Hematopoietic multipotent progenitor cell treated with erythropoietin and hydrocortisone succinate and interleukin-3 and kit ligand, for 4 days (in vitro differentiated cells): ENCODE results near the gene CD151.

Experiments used
- DNase-seq: peaks from one replicate; pipeline ENCODE4 v3.0.0-alpha.2; 2015

The CD151 gene

DNA sequence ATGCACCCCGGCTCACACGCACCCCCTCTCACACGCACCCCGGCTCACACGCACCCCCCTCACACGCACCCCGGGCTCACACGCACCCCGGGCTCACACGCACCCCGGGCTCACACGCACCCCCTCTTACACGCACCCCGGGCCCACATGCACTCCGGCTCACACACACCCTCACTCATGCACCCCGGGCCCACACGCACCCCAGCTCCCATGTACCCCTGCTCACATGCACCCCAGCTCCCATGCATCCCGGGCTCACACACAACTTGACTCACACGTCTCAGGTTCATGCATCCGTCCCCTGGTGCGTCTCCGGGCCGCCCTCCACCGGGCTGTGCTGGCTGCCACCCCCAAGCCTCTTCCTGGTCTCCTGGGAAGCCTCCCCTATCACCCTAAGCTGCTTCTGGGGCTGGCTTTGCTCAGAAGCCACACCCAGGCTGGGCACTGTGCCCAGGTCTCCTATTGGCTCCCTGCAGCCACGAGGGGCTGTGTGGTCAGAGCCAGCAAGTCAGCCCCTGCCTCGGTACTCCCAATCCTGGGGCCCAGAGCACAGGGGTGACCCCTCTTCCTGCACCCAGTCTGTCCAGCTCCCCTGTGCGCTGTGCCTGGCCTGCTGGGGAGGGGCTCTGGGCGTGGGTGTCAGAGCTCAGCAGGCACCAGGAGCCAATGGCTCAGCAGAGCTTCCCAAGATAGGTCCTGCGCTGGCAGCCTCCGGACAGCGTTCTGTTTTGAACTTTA, 26.8 kb downstream of the CD151 start:
- peak; percentile 96 for DNase-seq

DNA sequence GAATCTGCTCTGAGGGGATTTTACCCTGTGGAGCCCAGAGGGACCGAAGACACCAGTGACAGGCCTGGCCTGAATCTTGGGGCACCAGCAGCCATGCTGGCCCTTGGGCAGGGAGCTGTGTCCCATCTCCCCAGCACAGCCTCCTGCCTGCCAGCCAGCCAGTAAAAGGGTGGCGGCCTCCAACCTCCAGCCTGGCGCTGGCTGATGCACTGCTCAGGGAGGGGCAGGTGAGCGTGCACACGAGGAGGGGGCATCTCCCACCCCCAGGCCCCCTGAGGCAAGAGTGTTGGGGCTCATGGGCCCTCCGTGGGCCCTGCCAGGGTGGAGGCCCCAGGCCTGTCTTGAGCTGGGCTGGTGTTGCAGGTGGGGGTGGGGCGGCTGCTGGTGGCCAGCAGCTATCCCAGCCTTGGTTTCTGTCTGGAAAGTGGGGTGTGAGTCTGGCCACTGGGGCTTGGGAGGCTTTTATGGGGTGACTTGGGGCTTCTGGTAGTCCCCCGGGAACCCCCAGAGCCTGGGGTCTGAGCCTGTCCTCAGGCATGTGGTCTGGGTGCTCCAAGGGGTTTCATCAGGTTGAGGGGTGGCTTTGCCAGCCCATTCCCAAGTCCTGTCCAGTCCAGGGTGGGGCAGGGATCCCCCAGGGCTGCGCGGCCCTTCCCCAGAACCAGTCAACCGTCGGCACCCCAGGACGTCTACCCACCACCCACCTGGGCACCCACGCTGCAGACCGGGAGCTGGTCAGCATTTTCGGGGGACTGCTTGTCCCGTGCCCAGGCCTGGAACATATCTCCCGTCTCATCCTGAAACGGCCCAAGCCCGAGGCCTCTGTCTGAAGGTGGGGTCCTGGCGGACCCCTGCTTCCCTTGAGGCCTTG, 27.7 kb downstream of the CD151 start:
- no peak for DNase-seq

- no peak for DNase-seq
Observed at GRCh38 chr11:861105-861479, 28.3 kb downstream of the CD151 start.

GRCh38 chr11:862081-862661, 29.4 kb downstream of the CD151 start:
- DNase-seq: peak; percentile 81

GRCh38 chr11:862696-863022, 29.9 kb downstream of the CD151 start:
- no peak for DNase-seq

GRCh38 chr11:863023-863909, 30.5 kb downstream of the CD151 start:
- DNase-seq: no peak

DNA sequence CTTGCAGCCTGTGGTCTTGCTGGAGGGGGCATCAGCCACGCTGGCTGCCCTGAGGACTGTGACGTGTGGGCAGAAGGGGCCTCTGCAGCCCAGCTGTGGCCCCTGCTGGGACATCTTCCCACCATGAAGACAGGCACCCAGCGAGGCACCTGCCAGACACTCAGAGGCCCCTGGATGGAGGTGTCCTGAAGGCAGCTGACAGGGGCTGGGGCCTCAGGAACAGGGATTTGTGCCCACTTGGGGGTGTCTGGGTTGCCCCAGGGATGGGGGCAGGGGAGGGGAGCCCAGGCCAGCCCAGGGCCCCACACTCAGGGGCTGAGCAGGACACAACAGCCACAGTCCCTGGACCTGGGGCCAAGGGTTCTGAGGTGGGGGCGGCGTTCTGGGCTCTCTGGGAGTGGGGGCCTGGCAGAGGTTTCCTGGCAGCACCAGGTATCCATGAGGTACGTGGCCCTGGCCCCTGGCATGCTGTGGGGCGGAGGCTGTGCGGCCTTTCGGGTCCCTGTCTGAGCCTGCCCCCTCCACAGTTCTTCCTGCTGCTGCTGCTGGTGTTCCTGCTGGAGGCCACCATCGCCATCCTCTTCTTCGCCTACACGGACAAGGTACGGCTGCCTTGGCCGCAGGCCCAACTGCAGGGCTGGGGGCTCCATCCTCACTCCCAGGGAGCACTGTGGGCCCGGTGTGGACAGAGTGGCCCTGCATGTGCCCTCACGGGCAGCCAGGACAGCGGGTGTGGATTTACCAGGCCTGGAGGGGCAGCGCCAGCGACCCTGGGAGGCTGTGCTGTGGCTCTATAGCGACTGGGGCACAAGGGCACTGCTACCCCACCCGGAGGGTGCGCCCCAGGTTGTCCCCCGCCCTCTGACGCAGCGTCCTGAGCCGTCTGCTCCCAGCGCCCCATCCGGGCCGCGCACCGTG, 31.4 kb downstream of the CD151 start:
- no peak for DNase-seq

DNA sequence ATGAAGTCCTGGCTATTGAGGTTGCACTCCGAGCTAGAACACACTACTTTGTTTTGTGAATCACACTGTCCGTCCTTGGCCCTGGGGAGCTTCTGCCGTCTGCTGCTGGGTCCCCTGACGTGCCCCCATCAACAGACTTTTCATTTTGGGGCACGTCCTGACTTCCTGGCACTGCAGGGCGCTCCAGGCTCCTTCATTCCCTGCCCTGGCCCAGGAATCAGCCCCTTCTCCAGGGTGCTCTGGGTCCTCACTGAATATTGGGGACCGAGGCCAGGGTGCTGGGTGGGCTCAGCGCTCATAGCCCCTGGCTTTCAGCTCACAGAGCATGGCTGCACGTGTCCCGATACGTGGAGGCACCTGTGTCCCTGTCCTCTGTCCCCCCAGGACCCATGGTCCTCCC, 32.1 kb downstream of the CD151 start:
- no peak for DNase-seq

GRCh38 chr11:865462-866430, 33.0 kb downstream of the CD151 start:
- DNase-seq: no peak

DNA sequence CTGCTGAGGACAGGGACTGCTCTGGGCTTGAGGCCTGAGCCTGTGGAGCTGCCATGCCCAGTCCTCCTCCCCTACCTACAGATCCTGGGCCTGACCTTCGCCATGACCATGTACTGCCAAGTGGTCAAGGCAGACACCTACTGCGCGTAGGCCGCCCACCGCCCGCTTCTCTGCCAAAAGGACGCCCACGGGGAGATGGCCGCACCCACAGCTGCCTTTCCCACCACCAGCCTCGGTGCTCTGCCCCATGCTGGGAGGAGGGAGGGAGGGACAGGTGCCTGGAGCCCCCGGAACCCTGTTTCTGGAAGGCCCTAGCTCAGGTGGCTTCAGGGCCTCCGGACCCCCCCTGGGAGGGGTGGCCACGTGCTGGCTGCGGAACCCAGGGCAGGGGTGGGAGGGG, 33.7 kb downstream of the CD151 start:
- DNase-seq: no peak

DNA sequence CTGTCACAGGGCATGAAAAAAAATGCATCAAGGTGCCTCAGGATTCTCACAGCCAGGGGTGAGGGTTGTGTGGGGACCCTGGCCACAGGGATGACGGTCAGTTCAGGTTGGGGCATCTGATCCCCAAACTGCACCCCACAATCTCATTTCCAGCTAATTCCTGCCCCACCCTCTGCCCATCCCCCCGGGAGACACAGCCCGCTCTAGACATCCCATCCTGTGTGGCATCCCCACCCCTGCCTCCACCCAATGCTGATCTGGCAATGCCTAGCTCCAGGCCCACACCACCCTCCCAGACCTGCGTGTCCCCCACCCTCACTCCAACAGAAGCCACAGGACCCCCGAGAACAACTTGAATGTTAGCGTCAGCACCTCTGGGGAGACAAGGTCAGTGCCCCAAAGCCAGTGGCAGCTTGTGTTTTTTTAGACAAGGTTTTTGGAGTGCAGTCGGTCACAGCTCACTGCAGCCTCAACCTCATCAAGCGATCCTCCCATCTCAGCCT, 35.2 kb downstream of the CD151 start:
- no peak for DNase-seq

- DNase-seq: no peak
Observed at GRCh38 chr11:868394-868793, 35.6 kb downstream of the CD151 start.

DNA sequence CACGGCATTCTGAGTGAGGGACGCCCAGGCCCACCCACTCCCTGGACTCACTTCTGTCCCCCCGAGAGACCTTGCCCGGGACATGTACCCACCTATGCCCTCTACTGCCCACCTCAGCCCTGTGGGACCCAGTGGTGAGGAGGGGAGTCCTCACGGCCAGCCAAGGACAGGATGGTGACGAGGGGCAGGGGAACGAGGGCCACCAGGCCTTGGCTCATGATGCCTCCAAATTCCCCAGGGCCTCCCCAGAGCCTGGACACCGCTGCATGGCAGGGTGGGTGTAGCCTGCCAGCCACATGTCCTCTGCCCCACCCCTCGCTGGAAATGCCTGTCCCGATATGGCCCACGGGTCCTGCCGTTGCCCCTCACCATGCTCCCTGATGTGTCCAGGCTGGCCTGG, 36.0 kb downstream of the CD151 start:
- no peak for DNase-seq

- DNase-seq: no peak
Observed at GRCh38 chr11:869399-870126, 36.8 kb downstream of the CD151 start.

- no peak for DNase-seq
Observed at GRCh38 chr11:870127-870413, 37.3 kb downstream of the CD151 start.

DNA sequence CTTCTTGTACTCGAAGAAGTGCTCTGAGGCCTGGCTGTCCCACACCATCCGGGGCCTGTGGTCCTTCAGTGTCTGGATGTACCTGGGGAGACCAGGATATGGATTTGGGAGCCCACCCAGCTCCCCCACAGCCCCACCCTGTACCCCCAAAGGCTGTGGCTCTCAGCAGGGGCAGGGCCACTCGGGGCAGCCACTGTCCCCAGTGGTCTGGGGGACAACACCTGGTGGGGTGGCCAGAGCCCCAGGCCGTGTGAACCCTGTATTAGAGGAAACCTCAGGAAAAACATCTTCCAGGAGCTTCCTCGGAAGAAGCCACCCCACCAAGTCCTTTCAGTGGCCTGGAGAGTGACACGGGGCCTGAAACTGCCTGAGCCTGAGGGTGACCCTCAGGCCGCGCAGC, 37.7 kb downstream of the CD151 start:
- DNase-seq: no peak

GRCh38 chr11:871472-871871, 38.7 kb downstream of the CD151 start:
- no peak for DNase-seq

GRCh38 chr11:872799-873198, 40.0 kb downstream of the CD151 start:
- DNase-seq: no peak

DNA sequence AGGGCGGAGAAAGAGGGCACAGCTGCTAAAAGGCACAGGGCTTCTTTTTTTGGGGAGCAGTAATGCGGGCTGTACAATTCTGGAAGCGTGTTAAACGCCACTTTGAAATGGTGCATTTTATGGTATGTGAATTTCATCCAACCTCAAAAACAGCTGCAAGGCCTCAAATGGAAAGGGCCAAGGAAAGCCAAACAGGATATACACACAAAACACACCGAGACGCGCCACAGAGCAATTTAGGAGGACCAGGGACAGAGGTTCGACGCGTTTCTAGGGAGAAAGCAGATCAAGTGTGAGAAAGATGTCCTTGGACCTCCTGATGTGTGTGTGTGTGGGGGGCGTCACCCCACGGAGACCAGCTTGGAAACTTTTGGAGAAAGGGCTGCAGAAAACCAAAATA, 41.0 kb downstream of the CD151 start:
- DNase-seq: no peak

DNA sequence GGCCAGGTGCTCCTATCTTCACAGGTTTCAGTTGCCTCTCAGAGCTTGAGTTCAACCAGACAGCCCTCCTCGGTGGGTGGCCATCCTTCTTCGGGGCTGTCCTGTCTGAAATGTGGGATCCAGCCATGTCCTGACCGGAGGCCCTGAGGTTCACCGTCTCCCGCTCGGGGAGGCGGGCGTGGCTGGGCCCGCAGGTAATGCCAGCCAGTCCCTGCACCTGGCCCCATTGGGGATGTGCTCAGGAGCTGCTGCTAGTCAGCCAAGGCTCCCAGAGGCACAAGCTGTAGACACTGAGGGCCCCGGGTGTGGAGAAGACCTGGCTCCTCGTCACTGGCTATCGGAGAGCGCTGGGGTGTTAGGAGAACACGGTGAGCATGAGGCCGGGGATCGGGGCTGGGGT, 42.5 kb downstream of the CD151 start:
- no peak for DNase-seq
